Fibroblast of lung (primary cell): ENCODE measurements around the gene BOLA1. TPM values are rescaled to one million over a fixed set of nuclear protein-coding genes. Genes with fewer than 3 reads are reported as not detected.

Source experiments
- DNase-seq, 2 donors: peaks; one replicate each; pipeline versions ENCODE4 v3.0.0 to v3.0.0-alpha.2; 2010; ENCODE audit warnings: low read depth in 2 of 2
- H2AFZ ChIP-seq: 2 replicates; pipeline ENCODE4 v1.5.1; 2012; ENCODE audit warnings: low read length, control low read depth, inconsistent platforms
- H3K27ac ChIP-seq: 2 replicates; pipeline ENCODE4 v1.5.1; 2011; ENCODE audit warnings: low read length, control low read depth; ENCODE audit not compliant: insufficient read depth
- H3K27me3 ChIP-seq: 2 replicates; pipeline ENCODE4 v1.5.1; 2011; ENCODE audit warnings: mild to moderate bottlenecking, low read length; ENCODE audit not compliant: control insufficient read depth, insufficient read depth
- H3K36me3 ChIP-seq: 2 replicates; pipeline ENCODE4 v1.5.1; 2011; ENCODE audit warnings: low read length; ENCODE audit not compliant: control insufficient read depth, insufficient read depth
- H3K4me1 ChIP-seq: 2 replicates; pipeline ENCODE4 v1.5.1; 2011; ENCODE audit warnings: low read length; ENCODE audit not compliant: control insufficient read depth, insufficient read depth; ENCODE audit errors: extremely low read depth
- H3K4me2 ChIP-seq: 2 replicates; pipeline ENCODE4 v1.5.1; 2011; ENCODE audit warnings: low read length, control low read depth; ENCODE audit not compliant: insufficient read depth; ENCODE audit errors: extremely low read depth
- H3K4me3 ChIP-seq, 4 experiments: fragments of 200-600 bp in 1 of 4; sonication (generic) in 1 of 4; replicated peaks in 1 of 4; 2 replicates each; pipeline ENCODE4 v1.5.1; 2011 to 2016; ENCODE audit warnings: low read length in 4 of 4, low read depth in 3 of 4, mild to moderate bottlenecking in 3 of 4, control low read depth in 2 of 4, inconsistent platforms in 1 of 4, mixed read lengths in 1 of 4; ENCODE audit not compliant: insufficient read depth in 1 of 4; ENCODE audit errors: control extremely low read depth in 1 of 4
- H3K79me2 ChIP-seq: 2 replicates; pipeline ENCODE4 v1.5.1; 2012; ENCODE audit warnings: mild to moderate bottlenecking, low read length, inconsistent platforms; ENCODE audit not compliant: control insufficient read depth, insufficient read depth
- H3K9ac ChIP-seq: 2 replicates; pipeline ENCODE4 v1.5.1; 2011; ENCODE audit warnings: mild to moderate bottlenecking, low read length, control low read depth; ENCODE audit not compliant: insufficient read depth
- H3K9me3 ChIP-seq: 2 replicates; pipeline ENCODE4 v1.5.1; 2012; ENCODE audit warnings: low read depth, low read length; ENCODE audit not compliant: control insufficient read depth, insufficient read depth
- H4K20me1 ChIP-seq: 2 replicates; pipeline ENCODE4 v1.5.1; 2011; ENCODE audit warnings: low read length; ENCODE audit not compliant: control insufficient read depth, insufficient read depth; ENCODE audit errors: extremely low read depth
- CTCF ChIP-seq, 2 donors: IDR thresholded peaks in 1 of 2; conservative IDR thresholded peaks in 1 of 2; 1 replicate in 1 of 2; 2 replicates in 1 of 2; pipeline ENCODE4 v1.5.1; 2011 to 2012; ENCODE audit warnings: low read length in 2 of 2, control low read depth in 1 of 2, inconsistent platforms in 1 of 2, low read depth in 1 of 2, mild to moderate bottlenecking in 1 of 2
- EZH2 ChIP-seq: IDR thresholded peaks from 2 replicates; pipeline ENCODE4 v1.5.1; 2012; ENCODE audit warnings: low read length, control low read depth, mild to moderate bottlenecking; ENCODE audit errors: missing control alignments
- polyA plus RNA-seq, 2 donors: library from polyadenylated mRNA; depleted of rRNA in 1 of 2; stranded (reverse) in 1 of 2; unstranded in 1 of 2; fragments of >200 nt; gene quantifications; 2 replicates each; pipeline ENCODE4 v1.2.1, GENCODE V29; 2011 to 2012; ENCODE audit warnings: missing spikeins in 1 of 2
- total RNA-seq: library from RNA; depleted of rRNA; stranded (reverse); fragments of >200 nt; gene quantifications from 2 replicates; pipeline ENCODE4 v1.2.1, GENCODE V29; 2014

The BOLA1 gene
- total and polyA plus RNA-seq, 2 donors (not counting 1 experiment from before 2014, with no cell fraction given): 6.4 to 12.4 TPM

- H3K9me3 ChIP-seq: no peaks in the 10 kb centered on the region
- no peaks in the 10 kb centered on the region for H4K20me1 ChIP-seq
- no peak overlapping the region for H3K4me3 ChIP-seq
- H3K27me3 ChIP-seq: no peaks in the 10 kb centered on the region
- no peak for DNase-seq
- TF ChIP-seq EZH2: no peak
- TF ChIP-seq CTCF (conservative IDR thresholded peaks at IDR 0.05 in 1 of 2, IDR thresholded peaks at IDR 0.05 in 1 of 2; ENCODE audit: low read depth in 1 of 2, low read length in 2 of 2): no peak
- H3K36me3 ChIP-seq: no peaks in the 10 kb centered on the region
- H3K4me1 ChIP-seq: no peaks in the 10 kb centered on the region
- no peak overlapping the region for H3K9ac ChIP-seq
- H3K79me2 ChIP-seq: no peaks in the 10 kb centered on the region
- no peak overlapping the region for H3K27ac ChIP-seq
- H2AFZ ChIP-seq: no peak overlapping the region
- no peak overlapping the region for H3K4me2 ChIP-seq
These were observed 22.0 kb upstream of the BOLA1 start for GRCh38 chr1:149877211-149877946.

DNA sequence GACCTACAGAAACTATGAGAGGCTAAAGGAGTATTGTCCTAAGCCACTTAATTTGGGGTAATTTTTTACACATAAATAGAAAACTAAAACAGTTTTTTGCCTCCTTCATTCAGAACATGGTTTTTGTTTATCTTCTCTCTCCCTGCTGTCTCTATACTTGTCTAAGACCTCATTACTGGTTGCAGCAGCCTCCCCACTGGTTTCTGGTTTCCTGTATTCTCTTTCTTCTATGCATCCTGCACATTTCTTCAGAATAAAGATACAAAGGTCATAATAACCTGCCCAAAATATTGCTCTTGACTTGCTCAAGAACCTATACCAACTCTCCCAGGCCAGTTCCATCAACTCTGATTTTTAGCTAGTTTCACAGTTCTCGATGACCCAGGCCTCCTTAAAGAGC is 19.8 kb upstream of the BOLA1 start:
- no peaks in the 10 kb centered on the region for H4K20me1 ChIP-seq
- H3K79me2 ChIP-seq: no peaks in the 10 kb centered on the region
- H3K4me1 ChIP-seq: no peaks in the 10 kb centered on the region
- no peaks in the 10 kb centered on the region for H3K36me3 ChIP-seq
- H3K4me3 ChIP-seq: no peak overlapping the region
- H3K27me3 ChIP-seq: no peaks in the 10 kb centered on the region
- no peaks in the 10 kb centered on the region for H3K9me3 ChIP-seq
- no peak overlapping the region for H2AFZ ChIP-seq
- no peak overlapping the region for H3K27ac ChIP-seq
- DNase-seq: no peak
- no peak overlapping the region for H3K4me2 ChIP-seq
- no peak overlapping the region for H3K9ac ChIP-seq
- TF ChIP-seq CTCF (conservative IDR thresholded peaks at IDR 0.05 in 1 of 2, IDR thresholded peaks at IDR 0.05 in 1 of 2; ENCODE audit: low read depth in 1 of 2, low read length in 2 of 2) (no peak), EZH2 (no peak)

GRCh38 chr1:149881876-149882275 is 17.5 kb upstream of the BOLA1 start:
- TF ChIP-seq CTCF (conservative IDR thresholded peaks at IDR 0.05 in 1 of 2, IDR thresholded peaks at IDR 0.05 in 1 of 2; ENCODE audit: low read depth in 1 of 2, low read length in 2 of 2) (no peak), EZH2 (no peak)
- Histone ChIP-seq H3K4me2 (no peak overlapping the region), H3K4me3 (no peak overlapping the region), H3K9ac (no peak overlapping the region), H3K36me3 (no peaks in the 10 kb centered on the region), H4K20me1 (no peaks in the 10 kb centered on the region), H3K79me2 (peaks cover 3% of the 10 kb centered on the region), H3K4me1 (peaks cover 2% of the 10 kb centered on the region), H2AFZ (no peak overlapping the region), H3K27me3 (no peaks in the 10 kb centered on the region), H3K9me3 (no peaks in the 10 kb centered on the region), H3K27ac (no peak overlapping the region)
- no peak for DNase-seq
